ENCODE data around the gene MTHFD2. TPM values are rescaled to one million over a fixed set of nuclear protein-coding genes. Genes with fewer than 3 reads are reported as not detected.
"Not testable (repeated sequence)": the region's sequence is repeated elsewhere in the genome, so short reads cannot be mapped to it uniquely, and the experiment has no call there.

The MTHFD2 gene
- total RNA-seq, 1 donor from 2014 or later = 293 TPM

DNA sequence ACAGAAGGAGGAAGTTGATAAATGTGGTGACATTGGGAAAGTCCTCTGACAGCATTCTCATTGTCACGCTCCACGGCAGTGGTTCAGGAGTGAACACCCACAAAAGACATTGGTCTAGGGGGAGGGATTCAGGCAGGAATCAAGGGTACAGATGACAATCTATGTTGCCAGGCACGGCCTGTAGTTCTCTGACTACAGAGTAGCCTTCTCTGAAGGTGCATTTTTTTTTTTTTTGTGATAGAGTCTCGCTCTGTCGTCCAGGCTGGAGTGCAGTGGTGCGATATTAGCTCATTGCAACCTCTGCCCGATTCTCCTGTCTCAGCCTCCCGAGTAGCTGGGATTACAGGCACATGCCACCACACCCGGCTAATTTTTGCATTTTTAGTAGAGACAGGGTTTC lies 12.4 kb upstream of the MTHFD2 start:
- H3K4me1 Mint-ChIP-seq (ENCODE audit: low read depth, unreplicated experiment) = peaks cover 9% of the 10 kb centered on the region
- TF ChIP-seq, protein P1, sequence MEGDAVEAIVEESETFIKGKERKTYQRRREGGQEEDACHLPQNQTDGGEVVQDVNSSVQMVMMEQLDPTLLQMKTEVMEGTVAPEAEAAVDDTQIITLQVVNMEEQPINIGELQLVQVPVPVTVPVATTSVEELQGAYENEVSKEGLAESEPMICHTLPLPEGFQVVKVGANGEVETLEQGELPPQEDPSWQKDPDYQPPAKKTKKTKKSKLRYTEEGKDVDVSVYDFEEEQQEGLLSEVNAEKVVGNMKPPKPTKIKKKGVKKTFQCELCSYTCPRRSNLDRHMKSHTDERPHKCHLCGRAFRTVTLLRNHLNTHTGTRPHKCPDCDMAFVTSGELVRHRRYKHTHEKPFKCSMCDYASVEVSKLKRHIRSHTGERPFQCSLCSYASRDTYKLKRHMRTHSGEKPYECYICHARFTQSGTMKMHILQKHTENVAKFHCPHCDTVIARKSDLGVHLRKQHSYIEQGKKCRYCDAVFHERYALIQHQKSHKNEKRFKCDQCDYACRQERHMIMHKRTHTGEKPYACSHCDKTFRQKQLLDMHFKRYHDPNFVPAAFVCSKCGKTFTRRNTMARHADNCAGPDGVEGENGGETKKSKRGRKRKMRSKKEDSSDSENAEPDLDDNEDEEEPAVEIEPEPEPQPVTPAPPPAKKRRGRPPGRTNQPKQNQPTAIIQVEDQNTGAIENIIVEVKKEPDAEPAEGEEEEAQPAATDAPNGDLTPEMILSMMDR (IDR thresholded peaks at IDR 0.05; ENCODE audit: partially characterized antibody, unreplicated experiment) = no peak
- H3K4me3 Mint-ChIP-seq (ENCODE audit: unreplicated experiment) = no peak overlapping the region
- DNase-seq = no peak
- peak overlapping the region; percentile 38 for H3K27ac Mint-ChIP-seq (ENCODE audit: unreplicated experiment)
- H3K36me3 Mint-ChIP-seq (ENCODE audit: unreplicated experiment) = no peaks in the 10 kb centered on the region
- H3K27me3 Mint-ChIP-seq (ENCODE audit: unreplicated experiment) = peaks cover 8% of the 10 kb centered on the region
- H3K9me3 Mint-ChIP-seq (ENCODE audit: unreplicated experiment) = peaks cover 7% of the 10 kb centered on the region

- H3K27ac Mint-ChIP-seq (ENCODE audit: unreplicated experiment); H3K9me3 Mint-ChIP-seq (ENCODE audit: unreplicated experiment); DNase-seq: not testable (repeated sequence)
Observed at GRCh38 chr2:74186706-74187105, 11.7 kb upstream of the MTHFD2 start.

GRCh38 chr2:74188018-74188601 lies 10.3 kb upstream of the MTHFD2 start:
- no peak for DNase-seq

More at GRCh38 chr2:74186706-74187105, 11.7 kb upstream of the MTHFD2 start:
- not testable (repeated sequence) for H3K27me3 Mint-ChIP-seq (ENCODE audit: unreplicated experiment); H3K36me3 Mint-ChIP-seq (ENCODE audit: unreplicated experiment); H3K4me3 Mint-ChIP-seq (ENCODE audit: unreplicated experiment); H3K4me1 Mint-ChIP-seq (ENCODE audit: low read depth, unreplicated experiment)

GRCh38 chr2:74188696-74189095 lies 9.7 kb upstream of the MTHFD2 start:
- Mint-ChIP-seq H3K4me1 (ENCODE audit: low read depth, unreplicated experiment) (peaks cover 2% of the 10 kb centered on the region), H3K27ac (ENCODE audit: unreplicated experiment) (no peak overlapping the region), H3K27me3 (ENCODE audit: unreplicated experiment) (peaks cover 1% of the 10 kb centered on the region), H3K4me3 (ENCODE audit: unreplicated experiment) (no peak overlapping the region), H3K9me3 (ENCODE audit: unreplicated experiment) (no peaks in the 10 kb centered on the region), H3K36me3 (ENCODE audit: unreplicated experiment) (no peaks in the 10 kb centered on the region)
- TF ChIP-seq, protein P1 (IDR thresholded peaks at IDR 0.05; ENCODE audit: partially characterized antibody, unreplicated experiment) = no peak
- no peak for DNase-seq

More at GRCh38 chr2:74188018-74188601, 10.3 kb upstream of the MTHFD2 start:
- TF ChIP-seq, protein P1 (IDR thresholded peaks at IDR 0.05; ENCODE audit: partially characterized antibody, unreplicated experiment) = no peak
- H3K9me3 Mint-ChIP-seq (ENCODE audit: unreplicated experiment) = no peaks in the 10 kb centered on the region
- peaks cover 2% of the 10 kb centered on the region for H3K4me1 Mint-ChIP-seq (ENCODE audit: low read depth, unreplicated experiment)
- no peak overlapping the region for H3K4me3 Mint-ChIP-seq (ENCODE audit: unreplicated experiment)
- no peaks in the 10 kb centered on the region for H3K36me3 Mint-ChIP-seq (ENCODE audit: unreplicated experiment)
- H3K27ac Mint-ChIP-seq (ENCODE audit: unreplicated experiment) = peak overlapping the region; percentile 4
- peaks cover 1% of the 10 kb centered on the region for H3K27me3 Mint-ChIP-seq (ENCODE audit: unreplicated experiment)

DNA sequence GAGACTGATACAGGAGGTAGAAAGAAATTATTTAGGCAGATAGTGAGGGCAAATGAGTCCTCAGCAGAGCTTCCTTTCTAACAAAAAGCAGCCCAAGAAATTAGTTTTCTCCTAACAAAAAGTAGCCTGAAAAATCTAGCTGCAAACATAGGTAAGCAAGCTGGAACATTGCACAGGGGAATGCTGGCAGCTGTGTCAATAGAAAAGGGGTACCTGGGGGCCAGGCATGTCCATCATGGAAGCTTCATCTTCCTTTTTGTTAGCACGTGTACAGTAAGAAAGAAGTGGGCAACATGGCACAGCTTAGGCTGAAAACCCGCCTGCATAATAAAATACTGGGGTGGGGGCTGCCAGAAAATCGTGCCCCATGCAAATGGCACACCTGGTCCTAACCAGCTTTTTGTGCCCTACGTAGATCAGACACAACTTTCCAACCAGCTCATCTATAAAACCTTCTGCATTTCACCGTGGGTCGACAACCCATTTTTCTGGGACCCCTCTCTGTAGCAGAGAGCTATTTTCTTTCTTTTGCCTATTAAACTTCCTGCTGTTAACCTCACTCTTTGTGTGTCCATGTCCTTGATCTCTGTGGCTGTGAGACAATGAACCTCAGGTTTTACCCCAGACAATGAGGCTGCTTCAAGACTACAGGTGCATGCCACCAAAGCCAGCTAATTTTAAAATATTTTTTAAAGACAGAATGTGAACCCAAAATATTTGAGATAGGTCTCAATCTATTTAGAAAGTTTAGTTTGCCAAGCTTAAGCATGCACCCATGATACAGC lies 6.6 kb upstream of the MTHFD2 start:
- Mint-ChIP-seq H3K9me3 (ENCODE audit: unreplicated experiment) (no peaks in the 10 kb centered on the region), H3K36me3 (ENCODE audit: unreplicated experiment) (no peaks in the 10 kb centered on the region)
- DNase-seq = no peak

More for the DNA sequence above, 6.6 kb upstream of the MTHFD2 start:
- Mint-ChIP-seq H3K4me3 (ENCODE audit: unreplicated experiment) (no peak overlapping the region), H3K27me3 (ENCODE audit: unreplicated experiment) (peaks cover 3% of the 10 kb centered on the region), H3K4me1 (ENCODE audit: low read depth, unreplicated experiment) (no peaks in the 10 kb centered on the region), H3K27ac (ENCODE audit: unreplicated experiment) (no peak overlapping the region)
- TF ChIP-seq, protein P1 (IDR thresholded peaks at IDR 0.05; ENCODE audit: partially characterized antibody, unreplicated experiment) = no peak

All from glutamatergic neuron (in vitro differentiated cells).